ENCODE measurements around the gene ENHO.

ENHO gene

DNA sequence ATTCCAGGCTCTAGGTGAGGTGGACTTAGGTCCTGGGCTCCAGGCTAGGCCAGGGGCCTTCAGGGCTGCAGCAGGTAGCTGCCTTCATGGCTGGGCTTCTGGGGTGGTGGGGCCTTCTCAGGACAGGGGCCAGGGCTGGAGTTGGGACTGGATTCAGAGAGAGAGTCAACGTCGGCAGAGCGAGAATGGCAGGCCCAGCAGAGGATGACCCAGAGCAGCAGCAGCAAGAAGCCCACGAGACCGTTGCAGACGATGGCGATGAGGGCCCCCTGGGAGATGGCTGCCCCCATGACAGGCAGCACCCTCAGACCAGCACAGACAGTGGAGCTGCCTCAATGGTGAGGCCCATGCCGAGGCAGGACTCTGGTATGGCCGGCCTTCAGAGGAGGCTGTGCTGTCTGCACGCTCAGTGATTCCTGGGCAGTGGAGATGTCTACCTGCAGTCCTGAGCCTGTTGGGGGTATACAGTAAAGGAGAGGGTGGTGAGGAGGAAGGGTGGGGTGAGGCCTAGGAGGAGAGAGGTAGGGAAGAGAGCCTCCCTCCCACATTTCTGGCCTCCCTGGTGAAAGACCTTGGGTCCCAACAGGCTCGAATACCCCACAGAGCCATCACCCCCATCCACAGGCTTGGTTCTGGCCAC is 1.3 kb downstream of the ENHO start:
- in situ Hi-C loops (cut with HindIII; ENCODE audit: low sequenced_read_pairs) = no loop called here
- TF ChIP-seq, protein P1, sequence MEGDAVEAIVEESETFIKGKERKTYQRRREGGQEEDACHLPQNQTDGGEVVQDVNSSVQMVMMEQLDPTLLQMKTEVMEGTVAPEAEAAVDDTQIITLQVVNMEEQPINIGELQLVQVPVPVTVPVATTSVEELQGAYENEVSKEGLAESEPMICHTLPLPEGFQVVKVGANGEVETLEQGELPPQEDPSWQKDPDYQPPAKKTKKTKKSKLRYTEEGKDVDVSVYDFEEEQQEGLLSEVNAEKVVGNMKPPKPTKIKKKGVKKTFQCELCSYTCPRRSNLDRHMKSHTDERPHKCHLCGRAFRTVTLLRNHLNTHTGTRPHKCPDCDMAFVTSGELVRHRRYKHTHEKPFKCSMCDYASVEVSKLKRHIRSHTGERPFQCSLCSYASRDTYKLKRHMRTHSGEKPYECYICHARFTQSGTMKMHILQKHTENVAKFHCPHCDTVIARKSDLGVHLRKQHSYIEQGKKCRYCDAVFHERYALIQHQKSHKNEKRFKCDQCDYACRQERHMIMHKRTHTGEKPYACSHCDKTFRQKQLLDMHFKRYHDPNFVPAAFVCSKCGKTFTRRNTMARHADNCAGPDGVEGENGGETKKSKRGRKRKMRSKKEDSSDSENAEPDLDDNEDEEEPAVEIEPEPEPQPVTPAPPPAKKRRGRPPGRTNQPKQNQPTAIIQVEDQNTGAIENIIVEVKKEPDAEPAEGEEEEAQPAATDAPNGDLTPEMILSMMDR (IDR thresholded peaks at IDR 0.05; ENCODE audit: low read depth, low read length) = no peak
- H3K4me3 ChIP-seq (ENCODE audit: low read depth, low read length) = no peak overlapping the region
- no peak for DNase-seq (ENCODE audit: low read depth, low spot score)

- TF ChIP-seq, protein P1 (IDR thresholded peaks at IDR 0.05; ENCODE audit: low read depth, low read length) = no peak
- in situ Hi-C loops (cut with HindIII; ENCODE audit: low sequenced_read_pairs) = no loop called here
- DNase-seq (ENCODE audit: low read depth, low spot score) = no peak
- H3K4me3 ChIP-seq (ENCODE audit: low read depth, low read length) = no peak overlapping the region
These were observed 2.0 kb downstream of the ENHO start for GRCh38 chr9:34520505-34521385.

DNA sequence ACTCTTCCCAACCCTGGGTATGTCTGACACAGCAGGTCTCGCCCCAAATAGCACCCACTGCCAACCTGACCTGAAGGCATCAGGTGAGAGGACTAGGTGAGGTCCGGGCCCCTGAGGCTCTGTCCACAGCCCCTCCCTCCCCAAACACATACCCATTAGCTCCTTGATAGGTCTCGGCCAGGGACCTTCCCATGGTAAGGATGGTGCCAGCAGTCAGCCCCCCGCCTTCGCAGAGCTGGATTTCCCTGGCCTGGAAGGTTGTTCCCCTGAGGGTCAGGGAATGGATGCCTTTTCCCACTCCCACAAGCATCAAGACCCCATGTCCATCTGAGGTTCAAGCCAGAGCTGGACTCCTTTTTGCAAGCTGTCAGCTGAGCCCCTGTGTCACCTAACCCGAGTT is 2.7 kb downstream of the ENHO start:
- no peak for DNase-seq (ENCODE audit: low read depth, low spot score)
- in situ Hi-C loops (cut with HindIII; ENCODE audit: low sequenced_read_pairs) = no loop called here
- TF ChIP-seq, protein P1 (IDR thresholded peaks at IDR 0.05; ENCODE audit: low read depth, low read length) = no peak
- no peak overlapping the region for H3K4me3 ChIP-seq (ENCODE audit: low read depth, low read length)

DNA sequence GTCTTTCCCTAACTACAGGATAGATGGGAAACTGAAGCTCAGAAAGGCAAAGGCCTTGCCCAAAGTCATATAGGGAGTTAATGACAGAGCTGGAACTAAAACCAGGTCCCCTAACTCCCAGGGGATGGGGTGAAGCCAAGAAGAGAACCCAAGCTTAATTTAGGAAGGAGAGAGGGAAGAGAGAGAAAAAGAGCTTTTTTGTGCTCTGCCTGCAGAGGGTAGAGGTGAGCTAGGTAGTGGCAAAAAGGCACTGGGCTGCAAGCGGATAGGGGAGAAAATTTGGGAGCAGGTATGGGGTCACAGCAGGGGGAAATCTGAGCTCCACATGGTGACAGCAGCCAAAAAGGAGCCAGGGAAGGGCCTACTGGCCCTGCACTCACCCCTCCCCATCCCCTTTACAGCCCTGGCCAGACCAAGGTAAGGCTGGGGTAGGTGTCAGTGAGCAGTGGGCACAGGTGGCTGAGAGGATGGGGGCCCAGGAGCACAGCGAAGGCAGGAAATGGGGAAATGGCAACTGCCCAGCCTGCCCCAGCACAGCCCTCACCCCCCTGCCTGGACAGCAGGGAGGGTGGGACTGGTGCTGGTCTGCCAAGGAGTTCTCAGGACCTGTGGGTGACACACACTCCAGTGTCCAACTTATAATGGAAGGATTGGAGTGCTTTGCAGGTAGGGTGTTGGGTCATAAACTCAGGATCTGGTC is 3.3 kb downstream of the ENHO start:
- in situ Hi-C loops (cut with HindIII; ENCODE audit: low sequenced_read_pairs) = no loop called here
- no peak for DNase-seq (ENCODE audit: low read depth, low spot score)
- H3K4me3 ChIP-seq (ENCODE audit: low read depth, low read length) = no peak overlapping the region
- TF ChIP-seq, protein P1 (IDR thresholded peaks at IDR 0.05; ENCODE audit: low read depth, low read length) = no peak

- in situ Hi-C loops (cut with HindIII; ENCODE audit: low sequenced_read_pairs) = no loop called here
- TF ChIP-seq, protein P1 (IDR thresholded peaks at IDR 0.05; ENCODE audit: low read depth, low read length) = no peak
- H3K4me3 ChIP-seq (ENCODE audit: low read depth, low read length) = no peak overlapping the region
- DNase-seq (ENCODE audit: low read depth, low spot score) = no peak
These were observed 3.9 kb downstream of the ENHO start for GRCh38 chr9:34518896-34519295.

DNA sequence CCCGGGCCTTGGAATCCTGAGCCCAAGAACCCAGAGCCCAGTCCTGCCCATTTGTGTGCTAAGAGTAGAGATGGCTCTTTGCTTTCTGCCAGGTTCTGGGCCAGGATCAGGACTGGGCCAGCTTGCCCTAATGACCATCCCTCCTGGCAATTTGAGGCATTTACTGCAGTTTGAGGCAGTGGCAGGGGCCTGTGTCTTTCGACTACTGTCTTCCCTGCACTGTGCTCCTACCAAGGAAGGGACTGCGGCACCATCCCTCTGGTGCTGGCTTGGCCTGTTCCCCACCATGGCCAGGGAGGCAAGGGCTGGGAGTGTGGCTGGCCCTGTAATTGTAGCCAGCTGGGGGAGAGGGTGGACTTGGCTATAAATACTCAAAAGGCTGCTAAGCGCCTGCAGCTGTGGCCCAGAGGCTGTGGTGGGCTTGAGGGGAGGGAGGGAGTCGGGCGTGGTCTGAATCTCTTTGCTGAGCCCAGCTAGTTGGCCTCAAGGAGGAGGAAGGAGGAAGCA is 4.6 kb downstream of the ENHO start:
- in situ Hi-C loops (cut with HindIII; ENCODE audit: low sequenced_read_pairs) = no loop called here
- no peak overlapping the region for H3K4me3 ChIP-seq (ENCODE audit: low read depth, low read length)
- TF ChIP-seq, protein P1 (IDR thresholded peaks at IDR 0.05; ENCODE audit: low read depth, low read length) = no peak
- DNase-seq (ENCODE audit: low read depth, low spot score) = no peak

All from astrocyte of the spinal cord (primary cell).